AG08396 (cell line): ENCODE results near the gene AGAP1.

Source experiments
- DNase-seq: peaks from one replicate; pipeline ENCODE4 v3.0.0; 2012; ENCODE audit warnings: low spot score, mixed read lengths

The AGAP1 gene

DNA sequence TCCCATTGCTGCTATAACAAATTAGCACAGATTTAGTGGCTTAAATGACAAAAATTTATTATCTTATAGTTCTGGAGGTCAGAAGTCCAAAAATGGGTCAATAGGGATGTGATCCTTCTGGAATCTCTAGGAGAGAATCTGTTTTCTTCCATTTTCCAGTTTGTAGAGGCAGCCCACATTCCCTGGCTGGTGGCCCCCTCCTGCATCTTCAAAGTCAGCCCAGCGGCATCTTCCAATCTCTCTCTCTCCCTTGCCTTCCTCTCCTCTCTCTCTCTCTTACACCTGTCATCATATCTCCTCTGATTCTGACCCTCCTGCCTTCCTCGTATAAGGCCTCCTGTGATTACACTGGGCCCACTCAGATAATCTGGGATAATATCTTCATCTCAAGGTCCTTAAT, 3.9 kb upstream of the AGAP1 start:
- no peak for DNase-seq

DNA sequence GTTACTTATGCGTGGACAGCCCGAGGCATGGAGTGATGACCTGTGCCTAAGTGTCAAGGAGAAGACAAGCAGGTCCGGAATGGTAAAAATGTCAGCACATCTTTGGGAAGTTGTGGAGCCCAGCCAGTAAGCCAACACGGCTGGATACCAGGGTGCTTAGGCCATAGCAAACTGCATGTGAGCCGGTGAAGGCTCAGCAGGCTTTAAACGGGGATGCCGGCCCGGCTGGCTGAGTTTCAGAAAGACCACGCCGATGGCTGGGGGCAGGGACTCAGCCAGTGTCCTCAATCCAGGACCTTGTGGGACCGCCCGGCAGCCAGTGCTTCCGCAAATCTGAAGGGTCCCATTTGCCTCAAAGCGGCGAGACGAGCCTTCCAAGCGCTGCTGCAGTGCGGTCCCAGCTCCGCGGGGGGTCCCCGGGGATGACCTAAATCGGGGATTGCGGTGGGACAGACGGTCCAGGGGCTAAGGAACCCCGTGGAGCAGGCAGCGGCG, 946 bp upstream of the AGAP1 start:
- DNase-seq: peak; percentile 29

DNA sequence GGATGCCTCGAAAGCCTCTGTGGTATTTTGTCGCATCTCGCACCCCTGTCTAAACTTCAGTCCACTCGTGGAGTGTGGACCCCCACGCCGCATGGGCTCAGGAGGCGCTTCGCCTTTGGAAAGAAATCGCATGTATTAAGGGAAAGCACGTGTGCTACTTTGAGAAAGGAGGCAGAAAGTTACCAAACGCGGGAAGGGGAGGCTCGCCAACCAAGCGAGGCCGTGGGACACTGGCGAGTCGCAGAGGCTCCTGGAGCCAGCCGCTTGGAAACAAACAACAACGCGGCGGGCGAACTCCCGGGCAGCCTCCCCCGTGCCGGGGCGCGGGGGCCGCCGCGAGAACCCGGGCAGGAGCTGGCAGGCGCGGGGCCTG, 455 bp upstream of the AGAP1 start:
- no peak for DNase-seq

DNA sequence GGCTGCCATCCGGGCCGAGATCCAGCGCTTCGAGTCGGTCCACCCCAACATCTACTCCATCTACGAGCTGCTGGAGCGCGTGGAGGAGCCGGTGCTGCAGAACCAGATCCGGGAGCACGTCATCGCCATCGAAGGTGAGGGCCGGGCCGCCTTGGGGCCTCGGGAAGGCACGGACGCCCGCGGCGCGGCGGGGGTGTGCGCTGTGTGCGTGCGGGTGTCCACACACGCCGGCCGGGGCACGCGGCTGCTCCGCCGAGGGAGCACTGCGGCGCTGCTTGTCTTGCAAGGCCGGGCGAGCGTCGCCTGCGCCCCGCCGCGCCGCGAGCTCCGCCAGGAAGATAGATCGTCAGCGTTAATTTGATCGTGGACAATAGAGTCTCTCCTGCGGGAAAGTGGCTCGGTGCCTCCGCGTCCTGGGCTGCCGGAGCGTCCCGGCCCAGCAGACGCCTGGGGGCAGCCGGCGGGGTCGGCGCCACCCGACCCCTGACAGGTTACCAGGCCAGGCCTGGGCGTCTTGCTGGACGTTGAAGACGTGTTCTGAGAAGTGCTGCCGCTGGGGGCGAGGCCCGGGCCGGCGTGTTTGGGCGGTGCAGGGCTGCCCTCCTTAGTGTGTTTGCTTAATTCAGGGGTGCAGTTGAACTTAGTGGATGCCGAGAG, 1.0 kb downstream of the AGAP1 start:
- DNase-seq: peak; percentile 73

DNA sequence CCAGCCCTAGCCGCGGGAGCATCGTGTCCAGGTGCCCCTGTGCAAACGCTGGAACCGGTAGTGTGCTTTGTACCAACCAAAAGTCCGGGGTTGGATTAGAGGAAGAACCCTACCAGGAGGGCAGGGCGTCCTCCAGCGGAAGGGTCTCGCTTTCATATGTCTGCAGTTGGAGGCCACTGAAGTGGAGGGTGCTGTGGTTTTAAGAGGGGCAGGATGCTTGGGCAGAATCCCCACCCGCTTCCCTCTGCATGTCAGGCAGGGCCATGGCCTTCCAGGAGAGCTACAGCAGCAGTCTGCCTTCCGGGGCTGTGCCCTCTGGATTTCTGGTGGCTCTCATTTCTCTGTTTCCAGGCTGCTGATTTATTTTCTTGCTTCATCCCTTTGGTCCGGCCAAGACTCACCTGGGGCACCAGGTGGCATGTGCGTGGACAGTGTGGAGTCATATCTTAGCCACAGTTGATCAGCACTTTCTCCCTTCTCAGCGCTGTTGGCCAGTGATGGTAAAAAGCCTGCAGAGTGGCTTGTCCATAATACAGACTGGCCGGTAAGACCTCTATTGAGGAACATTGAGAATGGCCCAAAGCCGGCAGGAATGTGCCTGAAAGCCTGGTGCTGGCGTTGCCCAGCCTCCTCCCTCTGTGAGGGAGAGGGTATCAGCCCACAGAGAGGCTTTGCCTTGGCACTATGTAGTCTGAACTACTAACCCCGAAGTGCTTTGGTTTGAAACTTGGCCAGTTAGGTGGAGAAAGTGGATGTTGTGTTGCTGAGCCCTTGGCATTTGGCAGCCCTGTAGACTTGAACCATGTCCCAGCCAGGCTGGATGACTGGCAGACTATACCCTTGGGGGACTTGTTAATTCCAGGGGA, 1.8 kb downstream of the AGAP1 start:
- DNase-seq: peak; percentile 28

DNA sequence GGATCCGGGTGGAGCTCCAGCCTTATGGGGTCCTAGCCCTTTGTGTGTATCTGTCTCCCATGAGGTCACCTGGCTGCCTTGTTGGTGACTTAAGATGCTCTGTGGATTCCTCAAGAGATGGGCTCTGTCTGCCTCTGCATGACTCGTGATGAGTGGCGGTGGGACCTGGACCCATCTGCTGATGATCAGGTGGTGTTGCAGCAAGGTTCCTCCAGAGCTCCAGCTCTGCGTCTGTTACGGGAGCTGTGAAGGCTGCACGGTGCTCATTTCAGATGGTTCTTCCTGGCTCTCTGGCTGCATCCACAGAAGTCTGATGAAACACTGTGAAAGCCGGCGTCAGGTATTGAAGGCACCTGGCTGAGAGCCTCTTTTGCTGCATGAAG, 2.4 kb downstream of the AGAP1 start:
- DNase-seq: no peak

DNA sequence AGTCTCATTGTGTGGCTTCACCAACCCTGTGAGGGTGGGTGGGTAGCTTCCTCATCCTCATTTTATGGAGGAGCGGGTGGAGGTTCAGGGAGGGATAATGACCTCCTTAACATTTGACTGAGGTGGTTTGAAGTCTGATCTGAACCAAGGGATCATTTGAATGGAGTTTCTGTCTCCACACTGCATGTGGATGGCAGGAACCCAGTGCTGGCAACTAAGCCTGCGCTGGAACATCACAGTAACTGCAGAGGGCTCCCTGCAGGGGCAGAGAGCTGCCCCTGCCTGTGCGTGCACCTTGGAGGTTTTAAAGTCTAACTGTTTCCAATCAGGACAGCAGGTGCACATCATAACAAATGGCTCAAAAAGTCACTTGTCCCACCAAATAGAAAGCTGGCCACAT, 3.3 kb downstream of the AGAP1 start:
- no peak for DNase-seq

DNA sequence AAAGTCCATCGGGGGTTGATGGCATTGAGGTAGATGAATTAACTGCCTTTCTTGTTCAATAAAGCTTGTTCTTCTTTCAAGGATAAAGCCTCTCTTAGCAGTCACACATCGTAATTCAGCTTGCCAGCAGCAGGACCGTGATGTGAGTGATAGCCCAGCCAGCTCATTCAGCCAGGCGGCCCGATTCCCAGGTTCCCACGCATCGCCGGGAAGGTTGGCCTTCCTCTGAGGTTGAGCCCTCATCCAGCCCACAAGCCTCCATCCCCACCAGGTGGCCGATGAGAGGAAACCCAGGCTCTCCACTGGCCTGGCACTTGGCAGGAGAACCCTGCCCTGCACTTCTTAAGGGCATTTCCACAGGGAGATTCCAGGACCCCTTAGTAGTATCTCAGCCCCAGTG, 4.7 kb downstream of the AGAP1 start:
- no peak for DNase-seq

DNA sequence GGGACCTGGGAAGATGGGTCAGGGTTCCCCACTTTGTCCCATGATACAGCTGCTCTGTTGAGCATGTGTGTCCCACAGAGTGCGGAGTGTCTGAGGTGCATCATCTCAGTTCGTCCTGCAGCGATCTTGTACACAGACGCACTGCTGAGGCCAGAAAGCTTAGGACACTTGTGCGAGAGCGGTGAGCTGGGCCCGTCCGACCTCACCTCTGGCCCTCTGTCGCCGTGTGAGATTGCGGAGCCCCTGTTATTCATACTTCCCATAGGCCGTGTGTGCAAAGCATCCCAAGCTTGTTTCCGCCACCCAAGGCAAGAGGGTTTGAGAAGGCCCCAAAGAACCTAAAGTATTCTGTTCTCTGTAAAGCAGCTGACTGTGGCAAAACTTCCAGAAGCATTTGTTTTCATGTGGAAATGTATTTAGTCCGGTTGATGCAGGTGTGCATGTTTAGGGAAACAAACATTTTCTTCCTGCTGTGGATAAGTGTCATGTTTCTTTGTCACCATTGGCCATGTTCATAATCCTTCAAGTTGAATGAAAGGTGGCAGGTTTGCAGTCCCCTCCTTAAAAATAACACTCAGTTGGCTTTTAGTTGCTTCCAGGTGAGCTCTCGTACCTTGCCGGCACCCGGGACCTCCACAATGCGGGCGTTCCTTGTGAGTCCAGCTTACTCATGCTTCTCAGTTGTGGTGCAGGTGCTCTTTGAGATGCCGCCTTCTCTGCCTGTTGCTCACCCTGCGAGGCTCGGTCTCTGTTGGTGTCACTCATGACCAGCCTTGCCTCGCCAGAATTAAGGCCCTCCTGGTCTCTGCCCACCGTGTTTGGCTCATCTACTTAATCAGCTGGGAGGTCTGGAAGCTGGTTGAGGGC, 5.3 kb downstream of the AGAP1 start:
- no peak for DNase-seq

DNA sequence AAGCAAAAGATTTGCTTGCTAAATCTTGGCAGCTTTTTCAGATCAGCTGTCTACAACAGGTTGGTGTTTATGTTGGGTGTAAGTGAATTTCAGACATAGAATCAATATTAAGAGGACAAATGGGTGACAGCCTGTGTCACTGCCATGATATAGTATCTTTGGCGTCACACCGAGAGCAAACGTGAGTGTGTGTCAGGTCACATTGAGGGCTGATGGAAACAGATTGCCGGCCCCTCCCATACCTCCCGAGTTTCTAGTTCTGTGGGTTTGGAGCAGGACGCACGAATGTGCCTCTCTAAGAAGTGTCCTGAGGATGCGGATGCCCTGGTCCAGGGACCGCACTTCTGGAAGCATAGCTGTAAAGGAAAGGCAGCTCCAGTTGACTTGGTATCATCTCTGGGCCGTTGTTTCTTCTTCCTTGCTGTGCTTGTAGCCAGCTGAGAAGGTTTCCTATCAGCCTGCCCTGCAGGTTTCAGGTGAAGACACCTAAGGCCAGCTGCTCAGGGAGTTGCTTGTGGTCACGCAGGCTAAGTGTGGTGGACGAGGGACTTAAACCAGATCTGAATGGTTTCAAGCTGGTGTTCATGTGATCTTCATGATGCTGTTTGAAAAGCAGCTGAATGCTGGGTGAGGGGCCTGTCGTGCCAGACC, 6.4 kb downstream of the AGAP1 start:
- no peak for DNase-seq

DNA sequence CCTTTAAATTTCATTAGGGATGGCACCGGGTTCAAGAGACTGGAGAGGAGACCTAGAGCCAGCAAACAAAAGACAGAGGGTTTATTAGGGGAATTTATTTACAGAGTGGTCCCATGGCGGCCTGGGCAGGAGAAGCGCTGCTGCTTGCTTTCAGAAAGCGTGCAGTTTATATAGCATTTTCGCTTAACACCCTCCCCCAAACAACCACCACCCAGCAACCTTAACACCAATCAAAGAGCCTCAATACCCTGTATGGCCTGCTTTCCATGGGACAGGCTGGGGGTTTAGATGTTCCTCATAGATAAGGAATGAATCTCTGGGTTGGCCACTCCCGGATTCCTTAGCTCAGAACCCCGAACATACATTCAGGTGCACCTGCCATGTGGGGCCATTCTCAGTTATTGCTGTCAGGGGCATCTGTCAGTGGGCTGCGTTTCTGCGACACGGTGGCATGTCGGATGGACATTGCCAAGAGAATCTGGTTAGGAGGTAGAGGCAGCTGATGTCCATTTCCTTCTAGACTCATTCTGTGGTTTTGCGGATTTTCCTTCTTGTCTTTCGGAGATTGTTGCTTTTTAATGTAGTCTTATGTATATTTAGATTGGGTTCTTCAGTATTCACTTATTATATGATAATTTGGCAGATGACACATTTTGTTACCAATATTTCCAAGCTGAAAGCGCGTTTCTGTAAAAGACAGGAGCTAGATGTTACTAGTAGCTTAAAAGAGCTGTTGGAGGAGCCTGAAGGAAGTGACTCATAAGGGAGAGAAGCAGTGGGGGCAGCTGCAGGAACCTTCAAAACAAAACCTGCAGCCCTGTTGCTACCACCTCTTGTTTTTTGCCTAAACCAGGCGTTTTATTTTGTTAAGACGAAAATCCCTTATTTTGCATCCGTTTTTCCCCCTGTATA, 7.2 kb downstream of the AGAP1 start:
- DNase-seq: peak; percentile 68

DNA sequence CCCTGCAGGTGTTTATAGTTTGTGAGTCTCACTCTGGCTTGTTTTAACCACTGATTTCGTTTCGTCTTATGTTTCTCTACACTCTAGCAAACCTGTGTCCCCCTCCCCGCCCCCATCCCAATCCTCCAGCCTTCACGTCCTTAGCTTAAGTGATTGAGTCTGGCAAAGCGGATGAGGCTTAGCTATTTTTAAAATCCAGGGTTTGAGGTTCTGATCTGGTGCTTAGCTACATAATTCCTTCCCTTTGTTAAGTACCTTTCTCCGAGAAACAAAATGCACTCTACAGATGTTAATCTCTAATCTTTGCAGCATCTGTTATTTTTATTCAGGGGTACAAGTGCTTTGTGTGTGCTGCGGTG, 7.8 kb downstream of the AGAP1 start:
- DNase-seq: no peak

DNA sequence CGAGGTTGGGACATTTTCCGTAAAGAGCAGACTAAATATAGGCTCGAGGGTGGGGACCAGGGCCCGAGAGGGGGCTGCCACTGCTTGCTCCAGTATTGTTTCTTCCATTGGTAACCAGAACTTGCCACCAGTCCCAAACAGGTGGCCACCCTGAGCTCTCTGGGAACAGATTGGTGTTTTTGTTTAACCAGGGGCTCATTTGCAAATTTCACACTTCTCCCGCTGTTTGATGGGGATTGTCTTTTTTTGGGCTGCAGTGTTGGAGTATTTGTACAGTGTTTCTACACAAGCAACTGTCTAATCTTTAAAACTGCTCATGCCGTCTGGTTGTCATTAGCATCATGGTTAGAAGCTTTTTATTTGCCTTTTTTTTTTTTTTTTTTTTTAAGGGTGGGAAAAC, 8.5 kb downstream of the AGAP1 start:
- no peak for DNase-seq

DNA sequence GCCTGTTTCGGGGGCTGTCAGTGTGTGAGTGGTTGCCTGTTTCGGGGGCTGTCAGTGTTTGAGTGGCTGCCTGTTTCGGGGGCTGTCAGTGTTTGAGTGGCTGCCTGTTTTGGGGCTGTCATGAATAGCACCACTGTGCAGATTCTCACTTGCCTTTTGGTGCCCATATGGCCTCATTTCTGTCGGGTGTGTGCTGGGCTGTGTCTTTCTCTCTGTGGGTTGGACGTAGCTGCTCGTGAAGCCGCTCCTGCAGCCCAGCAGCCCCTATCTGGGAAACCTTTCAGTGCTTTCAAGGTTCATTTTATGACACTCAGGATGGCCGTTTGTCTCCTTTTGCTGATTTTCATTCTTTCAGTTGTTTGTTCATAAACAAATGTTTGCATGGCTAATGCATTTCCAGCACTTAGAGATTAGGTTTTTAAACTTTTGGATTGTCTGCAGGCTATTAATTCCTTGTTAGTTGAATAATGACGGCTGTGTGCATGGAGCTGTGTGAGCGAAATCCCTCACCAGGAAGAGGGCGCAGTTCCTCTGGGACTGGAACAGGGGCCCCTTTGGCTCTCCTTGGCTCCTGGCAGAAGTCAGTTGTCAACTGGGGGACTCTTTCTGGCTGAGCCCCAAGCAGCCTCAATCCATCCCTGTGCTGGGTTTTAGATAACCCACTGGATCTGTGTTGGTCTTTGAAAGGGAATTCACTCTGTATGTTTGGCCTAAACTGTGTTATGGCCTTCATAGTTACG, 10.8 kb downstream of the AGAP1 start:
- DNase-seq: no peak

DNA sequence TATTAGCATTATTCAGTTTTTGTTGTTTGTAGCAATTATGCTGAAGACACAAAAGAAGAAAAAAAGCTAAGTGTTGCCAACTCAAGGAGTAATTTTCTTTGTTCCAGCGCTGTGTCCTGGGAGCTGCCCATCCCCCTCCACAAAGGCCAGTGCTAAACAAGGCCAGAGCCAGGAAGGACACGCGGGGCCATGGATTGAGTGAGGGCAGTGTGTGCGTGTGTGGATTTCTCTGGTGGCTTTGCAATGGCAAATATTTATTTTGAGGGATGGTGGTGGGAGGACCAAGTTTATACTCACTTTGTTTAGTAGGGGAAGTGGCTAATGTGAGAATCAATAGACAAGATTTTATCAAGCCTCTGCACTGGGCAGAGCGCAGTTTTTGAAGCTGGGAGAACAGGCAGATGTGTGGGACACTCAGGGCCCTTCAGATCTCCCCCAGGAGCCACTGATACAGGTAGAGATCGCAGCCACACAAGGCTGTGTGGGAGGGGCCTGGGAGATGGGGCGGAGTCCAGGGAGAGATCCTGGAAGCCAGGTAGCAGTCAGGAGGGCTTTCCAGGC, 11.4 kb downstream of the AGAP1 start:
- DNase-seq: no peak

DNA sequence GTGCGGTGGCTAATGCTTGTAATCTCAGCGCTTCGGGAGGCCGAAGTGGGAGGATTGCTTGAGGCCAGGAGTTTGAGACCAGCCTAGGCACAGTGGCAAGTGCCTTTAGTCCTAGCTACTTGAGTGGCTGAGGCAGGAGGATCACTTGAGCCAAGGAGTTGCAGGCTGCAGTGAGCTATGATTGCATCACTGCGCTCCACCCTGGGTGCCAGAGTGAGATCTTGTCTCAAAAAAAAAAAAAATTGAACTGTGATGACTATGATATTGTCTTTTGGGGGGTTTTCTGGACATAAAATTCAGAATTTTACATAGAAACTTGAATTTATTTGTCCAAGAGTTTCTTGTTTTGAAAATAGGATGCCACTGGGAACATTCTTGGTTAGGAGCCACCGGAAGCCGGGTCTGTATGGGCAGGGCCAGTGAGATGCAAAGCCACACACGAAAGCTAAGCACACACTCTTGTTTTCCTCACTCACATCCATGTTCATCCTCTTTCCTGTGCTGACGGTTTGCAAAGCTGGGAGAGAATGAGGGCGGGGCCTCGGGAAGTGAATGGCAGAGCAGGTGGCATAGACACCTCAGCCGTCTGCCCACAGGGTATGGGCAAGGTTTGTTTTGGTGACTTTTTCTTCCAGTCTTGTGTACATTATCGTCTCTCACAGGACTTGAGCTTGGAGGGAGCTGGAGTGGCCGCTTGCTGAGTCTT, 12.6 kb downstream of the AGAP1 start:
- no peak for DNase-seq

DNA sequence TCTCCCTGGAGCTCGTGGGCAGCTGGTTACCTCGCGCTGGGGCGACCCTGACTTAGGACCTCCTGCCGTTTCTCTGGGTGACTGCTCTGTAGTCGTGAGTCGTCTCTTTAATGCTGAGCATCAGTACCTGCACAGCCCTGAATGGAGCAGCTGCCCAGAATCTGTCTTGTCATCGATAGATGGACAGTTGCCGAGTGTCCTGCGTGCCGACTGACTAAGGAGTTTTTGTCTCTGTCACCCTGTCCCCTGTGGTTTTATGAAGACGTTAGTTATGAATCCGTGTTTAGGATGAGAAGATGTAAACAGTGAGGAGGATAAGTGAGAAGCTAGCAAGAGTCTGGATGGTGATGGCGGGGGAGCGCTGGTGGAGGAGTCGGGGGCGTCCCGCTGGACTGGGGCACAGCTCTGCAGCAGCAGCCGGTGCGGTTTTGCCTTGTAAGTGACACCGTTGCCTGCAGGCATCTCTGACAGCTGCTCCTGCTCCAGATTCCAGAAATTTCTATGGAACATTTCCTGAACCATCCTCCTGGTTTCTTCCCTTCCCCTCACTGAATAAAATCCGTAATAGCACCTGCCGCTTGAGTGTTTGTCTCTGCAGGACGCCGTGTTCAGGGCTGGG, 13.3 kb downstream of the AGAP1 start:
- no peak for DNase-seq

DNA sequence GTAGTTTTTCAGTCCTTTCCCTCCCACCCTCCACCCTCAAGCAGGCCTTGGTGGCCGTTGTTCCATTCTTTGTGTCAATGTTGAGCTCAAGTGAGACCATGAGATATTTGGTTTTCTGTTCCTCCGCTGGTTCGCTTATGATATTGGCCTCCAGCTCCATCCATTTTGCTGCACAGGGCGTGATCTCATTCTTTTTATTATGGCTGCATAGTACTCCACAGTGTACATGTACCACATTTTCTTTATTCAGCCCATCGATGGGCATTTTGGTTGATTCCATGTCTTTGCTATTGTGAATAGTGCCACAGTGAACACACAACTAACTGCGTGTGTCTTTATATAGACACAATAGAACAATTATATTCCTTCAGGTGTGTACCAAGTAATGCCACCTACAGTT, 14.1 kb downstream of the AGAP1 start:
- no peak for DNase-seq
